HEK293 (cell line): Measurements from ENCODE around the gene ECE1.

Source experiments
- BCL11A ChIP-seq: fragments of 450-650 bp; formaldehyde crosslinking; IDR thresholded peaks from 2 replicates; pipeline ENCODE4 v1.5.1; 2016; ENCODE audit warnings: low read depth, missing biosample characterization, missing genetic modification characterization
- CTCF ChIP-seq: fragments of 450-650 bp; formaldehyde crosslinking; IDR thresholded peaks from 2 replicates; pipeline ENCODE4 v1.5.1; 2016; ENCODE audit warnings: missing biosample characterization, missing genetic modification characterization
- PBX3 ChIP-seq: sonication (generic); formaldehyde crosslinking; IDR thresholded peaks from 2 replicates; pipeline ENCODE4 v1.8.1; 2022; ENCODE audit warnings: mild to moderate bottlenecking, moderate library complexity, missing genetic modification reagents
- REST ChIP-seq: fragments of 450-650 bp; formaldehyde crosslinking; IDR thresholded peaks from 2 replicates; pipeline ENCODE4 v1.5.1; 2016; ENCODE audit warnings: missing biosample characterization, missing genetic modification characterization
- TSHZ1 ChIP-seq: fragments of 450-650 bp; formaldehyde crosslinking; IDR thresholded peaks from 2 replicates; pipeline ENCODE4 v1.5.1; 2016; ENCODE audit warnings: missing biosample characterization, missing genetic modification characterization, borderline replicate concordance
- YY1 ChIP-seq: fragments of 450-650 bp; formaldehyde crosslinking; IDR thresholded peaks from 2 replicates; pipeline ENCODE4 v1.5.1; 2018; ENCODE audit warnings: missing biosample characterization, missing genetic modification characterization
- ZBTB11 ChIP-seq: fragments of 450-650 bp; formaldehyde crosslinking; conservative IDR thresholded peaks from 2 replicates; pipeline ENCODE4 v1.5.1; 2016; ENCODE audit warnings: low read depth, missing biosample characterization, missing genetic modification characterization
- ZEB2 ChIP-seq: fragments of 450-650 bp; formaldehyde crosslinking; IDR thresholded peaks from 2 replicates; pipeline ENCODE4 v1.5.1; 2016; ENCODE audit warnings: missing biosample characterization, missing genetic modification characterization
- ZNF121 ChIP-seq: fragments of 450-650 bp; formaldehyde crosslinking; IDR thresholded peaks from 2 replicates; pipeline ENCODE4 v1.5.1; 2016; ENCODE audit warnings: missing biosample characterization, missing genetic modification characterization
- ZNF302 ChIP-seq: fragments of 450-650 bp; formaldehyde crosslinking; IDR thresholded peaks from 2 replicates; pipeline ENCODE4 v1.5.1; 2016; ENCODE audit warnings: missing biosample characterization, missing genetic modification characterization, low read depth
- ZNF514 ChIP-seq: fragments of 450-650 bp; formaldehyde crosslinking; IDR thresholded peaks from 2 replicates; pipeline ENCODE4 v1.5.1; 2016; ENCODE audit warnings: missing biosample characterization, missing genetic modification characterization
- ZNF660 ChIP-seq: fragments of 450-650 bp; IDR thresholded peaks from 2 replicates; pipeline ENCODE4 v1.5.1; 2018; ENCODE audit warnings: missing biosample characterization, mild to moderate bottlenecking, missing genetic modification characterization
- ZNF777 ChIP-seq: fragments of 450-650 bp; formaldehyde crosslinking; IDR thresholded peaks from 2 replicates; pipeline ENCODE4 v1.5.1; 2017; ENCODE audit warnings: missing biosample characterization, missing genetic modification characterization, borderline replicate concordance
- ZSCAN30 ChIP-seq: fragments of 450-650 bp; IDR thresholded peaks from 2 replicates; pipeline ENCODE4 v1.5.1; 2018; ENCODE audit warnings: missing biosample characterization, mild to moderate bottlenecking, missing genetic modification characterization, moderate library complexity

GRCh38 chr1:21238141-21238800 lies 52.0 kb downstream of the ECE1 start:
- TF ChIP-seq ZNF121 (tag by site-specific recombination): no peak
- TF ChIP-seq CTCF (tag by site-specific recombination): no peak
- TF ChIP-seq ZBTB11 (tag by site-specific recombination): no peak
- TF ChIP-seq ZEB2 (tag by site-specific recombination): no peak
- no peak for TF ChIP-seq REST (tag by site-specific recombination)
- no peak for TF ChIP-seq ZNF514 (tag by site-specific recombination)
- TF ChIP-seq ZNF660: no peak
- no peak for TF ChIP-seq YY1 (tag by site-specific recombination)
- TF ChIP-seq TSHZ1: no peak
- TF ChIP-seq ZNF302 (tag by site-specific recombination): no peak
- no peak for TF ChIP-seq ZNF777
- TF ChIP-seq ZSCAN30 (tag by site-specific recombination): no peak
- no peak for TF ChIP-seq BCL11A (tag by site-specific recombination)
- no peak for TF ChIP-seq PBX3 (CRISPR knock-in tag)
